Bronchial epithelial cell (primary cell): ENCODE results near the gene RRP36. TPM values are rescaled to one million over a fixed set of nuclear protein-coding genes. Genes with fewer than 3 reads are reported as not detected.

ENCODE experiments used
- DNase-seq: peaks from one replicate; pipeline ENCODE4 v3.0.0-alpha.2; 2010; ENCODE audit warnings: low read depth
- FAIRE-seq: peaks from 2 replicates; lab custom pipeline; 2011; peaks lifted over from hg19 to GRCh38; lab: Jason Lieb, UNC
- H3K27me3 ChIP-seq: 2 replicates; pipeline ENCODE4 v1.5.1; 2011; ENCODE audit warnings: low read length; ENCODE audit not compliant: control insufficient read depth, insufficient read depth
- H3K36me3 ChIP-seq: 2 replicates; pipeline ENCODE4 v1.5.1; 2011; ENCODE audit warnings: low read length; ENCODE audit not compliant: control insufficient read depth, insufficient read depth
- H3K4me3 ChIP-seq: 2 replicates; pipeline ENCODE4 v1.5.1; 2011; ENCODE audit warnings: mild to moderate bottlenecking, low read depth, low read length, control low read depth
- CTCF ChIP-seq: IDR thresholded peaks from 2 replicates; pipeline ENCODE4 v1.5.1; 2011; ENCODE audit warnings: mild to moderate bottlenecking, moderate library complexity, low read length, control low read depth, inconsistent platforms; ENCODE audit not compliant: insufficient read depth, severe bottlenecking
- total RNA-seq: library from RNA; depleted of rRNA; stranded (reverse); fragments of >200 nt; gene quantifications from 2 replicates; pipeline ENCODE4 v1.2.1, GENCODE V29; 2014

RRP36 gene
- 84.7 and 97.1 TPM in 2 replicates for total RNA-seq

- no peak for TF ChIP-seq CTCF
- H3K4me3 ChIP-seq = peak within 1 kb of the TSS; percentile 99
- FAIRE-seq (no peak), DNase-seq (peak; percentile 54)
- peaks cover 31% of the 10 kb centered on the region for H3K36me3 ChIP-seq
- no peaks in the 10 kb centered on the region for H3K27me3 ChIP-seq
Observed at GRCh38 chr6:43021270-43022047, at the start of gene RRP36. Gene RRP36 (plus strand): TSS chr6:43021623. CDS start chr6:43021655, 32 bp downstream.

GRCh38 chr6:42971746-42972327, 49.6 kb upstream of the RRP36 start:
- Histone ChIP-seq H3K36me3 (peaks cover 14% of the 10 kb centered on the region), H3K27me3 (no peaks in the 10 kb centered on the region), H3K4me3 (no peak overlapping the region)
- DNase-seq = no peak
- no peak for FAIRE-seq
- no peak for TF ChIP-seq CTCF

GRCh38 chr6:42973926-42974325, 47.5 kb upstream of the RRP36 start:
- H3K4me3 ChIP-seq = no peak overlapping the region
- no peaks in the 10 kb centered on the region for H3K27me3 ChIP-seq
- no peak for DNase-seq
- TF ChIP-seq CTCF = no peak
- FAIRE-seq = no peak
- H3K36me3 ChIP-seq = peaks cover 7% of the 10 kb centered on the region

- DNase-seq = peak; percentile 87
- H3K27me3 ChIP-seq = no peaks in the 10 kb centered on the region
- H3K4me3 ChIP-seq = no peak overlapping the region
- H3K36me3 ChIP-seq = peaks cover 3% of the 10 kb centered on the region
- FAIRE-seq = no peak
- TF ChIP-seq CTCF = no peak
Observed at GRCh38 chr6:42974919-42975505, 46.4 kb upstream of the RRP36 start.

- H3K4me3 ChIP-seq = peak overlapping the region; percentile 65
- FAIRE-seq (no peak), DNase-seq (no peak)
- H3K36me3 ChIP-seq = peaks cover 3% of the 10 kb centered on the region
- no peak for TF ChIP-seq CTCF
- H3K27me3 ChIP-seq = no peaks in the 10 kb centered on the region
Observed at GRCh38 chr6:42978487-42978838, 43.0 kb upstream of the RRP36 start.
